ENCODE data around the gene NUDT17. TPM values are rescaled to one million over a fixed set of nuclear protein-coding genes. Genes with fewer than 3 reads are reported as not detected.

Gene NUDT17
- total and polyA plus RNA-seq, 9 of the 15 experiments (the other 6 are each of a cell fraction or from before 2014, with no cell fraction given) = 2.1 to 10.0 (median 6.1) TPM

- TF ChIP-seq ZNF707 (CRISPR knock-in tag; conservative IDR thresholded peaks at IDR 0.05) = no peak
- TF ChIP-seq ZNF280A (IDR thresholded peaks at IDR 0.05; ENCODE audit: low read depth, partially characterized antibody) = no peak
- TF ChIP-seq PHB (CRISPR knock-in tag; IDR thresholded peaks at IDR 0.05) = no peak
- no peak for TF ChIP-seq IRF2 (CRISPR knock-in tag; IDR thresholded peaks at IDR 0.05)
- TF ChIP-seq CTCFL (IDR thresholded peaks at IDR 0.05; ENCODE audit: borderline replicate concordance, insufficient read depth, low read depth, low read length, poor library complexity, severe bottlenecking) = no peak
- peak; percentile 72; the same call in 1 of the 2 replicates for TF ChIP-seq PHF8 (IDR thresholded peaks at IDR 0.05; ENCODE audit: borderline replicate concordance, low read length)
- peak; percentile 40; the same call in 1 of the 2 replicates for TF ChIP-seq MYC (IDR thresholded peaks at IDR 0.05; ENCODE audit: low read depth, low read length)
- no peak for TF ChIP-seq MYC (CRISPR knock-in tag; IDR thresholded peaks at IDR 0.05; ENCODE audit: borderline replicate concordance, low read depth)
- TF ChIP-seq ZC3H4 (CRISPR knock-in tag; IDR thresholded peaks at IDR 0.05; ENCODE audit: borderline replicate concordance) = no peak
- no peak for TF ChIP-seq PHF20 (IDR thresholded peaks at IDR 0.05; ENCODE audit: partially characterized antibody)
- TF ChIP-seq SRSF3 (IDR thresholded peaks at IDR 0.05; ENCODE audit: insufficient read depth, low read length) = no peak
- TF ChIP-seq SP1 (CRISPR knock-in tag; IDR thresholded peaks at IDR 0.05) = no peak
- peak; percentile 30 to 61; a peak in 3 of 4 replicates for TF ChIP-seq SIN3A (IDR thresholded peaks at IDR 0.05; ENCODE audit: borderline replicate concordance in 2 of 2, control insufficient read depth in 1 of 2, low read depth in 2 of 2, low read length in 2 of 2)
- no peak for TF ChIP-seq TCF3 (CRISPR knock-in tag; IDR thresholded peaks at IDR 0.05)
- TF ChIP-seq PYGO2 (tag; IDR thresholded peaks at IDR 0.05) = no peak
- peak; percentile 73 for TF ChIP-seq CTBP1 (IDR thresholded peaks at IDR 0.05; ENCODE audit: borderline replicate concordance)
- no peak for TF ChIP-seq ZNF76 (CRISPR knock-in tag; IDR thresholded peaks at IDR 0.05; ENCODE audit: borderline replicate concordance)
- TF ChIP-seq ZNF511 (CRISPR knock-in tag; IDR thresholded peaks at IDR 0.05) = peak; percentile 37; the same call in 1 of the 2 replicates
- TF ChIP-seq GABPA (tag; conservative IDR thresholded peaks at IDR 0.05; ENCODE audit: low read depth) = 0 out of 2 replicates have a peak, but pooled peaks have one; percentile 17
- TF ChIP-seq BRD4 (IDR thresholded peaks at IDR 0.05) = no peak
- no peak for TF ChIP-seq CAMTA2 (CRISPR knock-in tag; conservative IDR thresholded peaks at IDR 0.05)
- TF ChIP-seq PURB (CRISPR knock-in tag; IDR thresholded peaks at IDR 0.05; ENCODE audit: low read depth) = no peak
- TF ChIP-seq STAT5B (CRISPR knock-in tag; IDR thresholded peaks at IDR 0.05) = no peak
- TF ChIP-seq HNRNPLL (IDR thresholded peaks at IDR 0.05; ENCODE audit: low read depth, low read length, poor library complexity, severe bottlenecking) = peak; percentile 34
- peak; percentile 43 for TF ChIP-seq HNRNPK (IDR thresholded peaks at IDR 0.05; ENCODE audit: low read depth, low read length, poor library complexity, severe bottlenecking)
Measured at GRCh38 chr1:145859491-145860023, 14.1 kb downstream of the NUDT17 start (continued).
